HG03571 (cell line): ENCODE results near the gene MAZ.
A peak's percentile ranks its signal among the peaks of the same experiment; 100 is the strongest.
"Not testable (repeated sequence)": the region's sequence is repeated elsewhere in the genome, so short reads cannot be mapped to it uniquely, and the experiment has no call there.

ENCODE experiments used
- ATAC-seq: cut with Tn5 transposase; IDR thresholded peaks from one replicate; pipeline ENCODE4 v1.9.1; 2021; ENCODE audit not compliant: unreplicated experiment

MAZ gene

DNA sequence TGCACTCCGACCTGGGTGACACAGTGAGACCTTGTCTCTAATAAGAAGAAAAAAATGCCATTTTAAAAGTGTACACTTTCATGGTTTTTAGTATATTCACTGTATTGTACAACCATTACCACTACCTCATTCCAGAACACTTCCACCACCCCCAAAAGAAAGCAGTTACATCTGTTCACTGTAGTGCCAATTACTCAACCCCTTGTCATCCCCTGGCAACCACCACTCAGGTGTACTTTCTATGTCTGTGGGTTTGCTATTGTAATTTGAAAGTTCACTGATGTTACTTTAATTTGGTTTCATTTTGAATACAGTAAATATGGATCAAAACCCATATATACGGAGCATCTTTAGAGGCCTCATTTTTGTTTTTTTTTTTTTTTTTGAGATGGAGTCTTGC lies 22.2 kb upstream of the MAZ start:
- no peak for ATAC-seq

DNA sequence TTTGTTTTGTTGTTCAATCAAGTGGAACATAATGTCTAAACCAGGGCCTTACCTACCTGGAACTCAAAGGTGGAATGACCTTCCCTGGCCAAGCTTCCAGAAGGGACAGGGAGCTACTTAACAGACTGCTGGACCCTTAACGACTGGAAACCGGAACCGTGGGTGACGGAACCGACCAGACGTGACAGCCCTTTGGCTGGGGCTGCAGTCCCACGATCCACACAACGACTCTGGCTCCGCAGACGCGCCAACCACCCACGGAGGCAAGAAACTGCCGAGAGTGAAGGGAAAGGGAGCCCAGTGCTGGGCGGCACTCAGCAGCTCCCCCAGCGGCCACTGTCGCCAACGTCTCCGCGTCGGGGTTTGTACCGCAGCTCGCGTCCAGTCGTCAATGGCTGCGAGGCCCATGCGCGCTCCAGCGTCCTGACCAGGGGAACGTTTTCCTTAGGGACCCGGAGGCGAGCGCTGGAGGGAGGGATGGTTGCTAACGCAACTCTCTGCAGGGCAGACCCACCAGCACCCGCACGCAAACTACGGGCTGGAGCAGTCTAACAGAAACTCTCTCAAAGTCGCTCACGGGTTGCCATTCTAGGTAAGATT lies 21.3 kb upstream of the MAZ start:
- ATAC-seq, result no peak

DNA sequence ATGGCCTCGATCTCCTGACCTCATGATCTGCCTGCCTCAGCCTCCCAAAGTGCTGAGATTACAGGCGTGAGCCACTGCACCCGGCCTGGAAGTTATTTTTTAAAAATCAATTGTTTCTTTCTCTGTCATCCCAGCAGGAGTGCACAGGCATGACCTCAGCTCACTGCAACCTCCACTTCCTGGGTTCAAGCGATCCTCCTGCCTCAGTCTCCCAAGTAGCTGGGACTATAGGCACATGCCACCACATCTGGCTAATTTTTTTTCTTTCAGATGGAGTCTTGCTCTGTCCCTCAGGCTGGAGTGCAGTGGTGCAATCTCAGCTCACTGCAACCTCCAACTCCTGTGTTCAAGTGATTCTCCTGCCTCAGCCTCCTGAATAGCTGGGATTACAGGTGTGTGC lies 19.2 kb upstream of the MAZ start:
- not testable (repeated sequence) for ATAC-seq

DNA sequence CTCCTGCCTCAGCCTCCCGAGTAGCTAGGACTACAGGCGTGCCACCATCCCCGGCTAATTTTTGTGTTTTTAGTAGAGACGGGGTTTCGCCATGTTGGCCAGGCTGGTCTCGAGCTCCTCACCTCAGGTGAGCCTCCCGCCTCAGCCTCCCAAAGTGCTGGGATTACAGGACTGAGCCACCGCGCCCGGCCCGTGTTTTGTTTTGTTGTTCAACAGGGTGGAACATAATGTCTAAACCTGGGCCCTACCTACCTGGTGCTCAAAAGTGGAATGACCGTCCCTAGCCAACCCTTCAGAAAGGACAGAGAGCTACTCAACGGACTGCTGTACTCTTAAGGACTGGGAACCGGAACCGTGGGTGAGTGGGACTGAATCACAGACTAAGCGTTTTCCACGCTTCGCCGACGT lies 16.6 kb upstream of the MAZ start:
- ATAC-seq, result no peak

DNA sequence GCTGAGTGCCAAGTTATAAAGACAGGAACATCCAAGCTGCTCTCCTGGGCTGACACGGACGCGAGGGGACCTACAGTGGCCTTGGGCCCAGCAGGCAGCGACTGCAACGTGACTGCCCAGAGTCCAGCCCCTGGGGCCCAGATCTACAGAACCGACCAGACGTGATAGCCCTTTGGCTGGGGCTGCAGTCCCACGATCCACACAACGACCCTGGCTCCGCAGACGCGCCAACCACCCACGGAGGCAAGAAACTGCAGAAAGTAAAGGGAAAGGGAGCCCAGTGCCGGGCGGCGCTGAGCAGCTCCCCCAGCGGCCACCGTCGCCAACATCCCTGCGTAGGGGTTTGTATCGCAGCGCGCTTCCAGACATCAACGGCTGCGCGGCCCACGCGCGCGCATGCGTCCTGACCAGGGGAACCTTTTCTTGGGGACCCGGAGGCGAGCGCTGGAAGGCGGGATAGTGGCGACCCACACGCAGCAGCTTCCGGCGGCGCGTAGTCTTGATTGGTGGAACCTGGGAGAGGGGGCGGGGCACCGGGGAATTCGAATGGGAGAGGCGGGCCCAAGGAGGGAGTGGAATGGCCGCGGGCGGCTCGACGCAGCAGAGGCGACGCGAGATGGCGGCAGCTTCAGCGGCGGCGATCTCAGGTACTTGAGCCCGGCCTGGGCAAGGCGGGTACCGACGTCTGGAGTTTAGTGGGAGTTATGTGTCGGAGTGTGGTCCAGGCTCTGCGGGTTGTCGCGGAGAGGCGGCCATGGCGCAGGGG lies 16.0 kb upstream of the MAZ start, which contains the start of gene KIF22:
TSS of gene KIF22 (plus strand) at position 569 of the 766 bp plus-strand sequence. CDS start at position 578, 9 bp downstream.
- peak; percentile 86 for ATAC-seq

DNA sequence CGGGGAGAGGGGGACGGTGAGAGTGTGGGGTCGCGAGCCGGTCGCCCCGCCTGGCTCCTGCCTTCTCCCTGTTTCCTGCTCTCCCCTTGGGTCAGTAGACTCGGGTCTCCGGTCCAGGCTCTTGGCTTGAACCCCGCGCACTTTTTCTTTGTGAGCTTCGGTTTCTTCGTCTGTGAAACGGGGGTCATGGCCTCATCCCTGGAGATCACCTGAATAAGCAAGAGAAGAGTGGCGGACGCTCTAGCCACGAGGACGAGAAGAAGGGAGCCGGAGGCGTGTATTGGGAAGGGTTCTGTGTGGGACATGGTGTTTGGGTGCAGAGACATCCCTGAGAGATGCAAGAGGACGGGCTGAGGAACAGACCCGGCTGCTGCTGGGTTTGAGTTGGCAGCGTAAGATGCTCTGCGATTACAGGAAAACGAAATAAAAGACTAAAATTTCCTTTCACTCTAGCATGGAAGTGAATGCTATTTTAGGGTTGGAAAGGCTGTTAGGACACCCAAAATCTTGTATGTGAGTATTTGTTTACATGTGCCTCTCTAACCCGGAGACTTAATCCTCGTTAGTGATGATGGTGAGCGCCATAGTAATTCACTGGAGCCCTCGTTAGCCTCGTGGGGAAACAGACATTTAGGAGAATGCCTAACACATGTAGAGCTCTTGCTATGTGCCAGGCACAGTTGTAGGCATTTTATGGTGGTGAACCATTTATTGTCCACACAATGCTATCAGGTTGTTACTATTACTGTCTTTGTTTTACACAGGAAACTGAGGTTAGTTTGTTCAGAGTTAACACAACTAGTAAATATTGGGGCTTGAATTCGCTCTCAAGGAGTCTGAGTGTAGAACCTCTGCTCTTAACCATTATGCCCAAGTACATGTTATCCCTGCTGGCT lies 15.1 kb upstream of the MAZ start:
- ATAC-seq, result no peak

DNA sequence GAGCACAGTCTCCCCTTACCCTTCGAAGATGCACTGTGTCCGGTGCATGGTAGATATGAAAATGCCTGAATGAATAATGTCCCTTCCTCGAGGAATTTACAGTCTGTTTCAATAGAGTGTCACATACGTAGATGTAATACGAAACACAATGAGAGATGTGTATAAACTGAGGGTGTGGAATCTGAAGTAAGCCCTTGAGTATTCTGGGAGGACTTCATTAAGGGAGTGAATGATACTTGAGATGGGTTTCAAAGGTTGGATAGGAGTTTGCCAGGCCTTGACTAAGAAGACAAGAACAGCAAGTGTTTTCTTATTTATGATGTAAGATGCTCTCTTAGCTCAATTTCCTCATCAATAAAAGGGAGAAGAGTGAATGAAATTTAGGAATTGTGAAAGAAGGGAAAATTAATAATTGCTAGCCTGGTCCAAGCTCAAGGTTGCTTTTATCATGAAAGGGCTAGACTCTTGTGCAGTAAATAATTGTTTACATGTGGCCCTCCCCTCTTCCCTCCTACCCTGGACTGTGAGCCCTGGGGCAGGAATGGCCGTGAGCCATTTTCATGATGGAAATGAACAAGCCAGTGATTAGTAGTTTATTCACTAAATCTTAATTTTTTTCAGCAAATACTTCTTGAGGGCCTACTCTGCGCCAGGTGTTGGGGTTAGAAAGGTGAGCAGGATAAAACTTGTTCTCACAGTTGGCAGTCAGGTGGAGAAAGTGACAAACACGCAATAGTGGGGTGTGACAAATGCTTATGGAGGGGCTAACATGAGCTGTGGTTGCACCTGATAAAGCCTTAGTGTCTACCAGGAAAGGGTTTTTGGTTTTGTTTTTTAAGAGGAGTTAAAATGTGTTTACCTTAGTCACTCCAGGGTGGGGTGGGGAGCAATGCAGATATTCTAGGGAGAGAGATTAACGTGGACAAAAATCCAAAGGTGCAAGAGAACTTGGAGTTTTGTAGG lies 14.2 kb upstream of the MAZ start:
- no peak for ATAC-seq

DNA sequence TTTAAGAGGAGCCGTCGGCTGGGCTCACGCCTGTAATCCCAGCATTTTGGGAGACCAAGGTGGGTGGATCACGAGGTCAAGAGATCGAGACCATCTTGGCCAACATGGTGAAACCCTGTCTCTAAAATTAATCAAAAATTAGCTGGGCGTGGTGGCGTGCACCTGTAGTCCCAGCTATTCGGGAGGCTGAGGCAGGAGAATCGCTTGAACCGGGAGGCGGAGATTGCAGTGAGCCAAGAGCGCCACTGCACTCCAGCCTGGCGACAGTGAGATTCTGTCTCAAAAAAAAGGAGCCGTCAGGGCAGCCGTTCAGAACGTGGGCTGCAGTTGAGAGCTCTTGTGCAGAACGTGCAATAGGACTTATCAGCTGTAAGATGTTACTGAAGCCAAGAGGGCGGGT lies 13.2 kb upstream of the MAZ start:
- ATAC-seq, result not testable (repeated sequence)

DNA sequence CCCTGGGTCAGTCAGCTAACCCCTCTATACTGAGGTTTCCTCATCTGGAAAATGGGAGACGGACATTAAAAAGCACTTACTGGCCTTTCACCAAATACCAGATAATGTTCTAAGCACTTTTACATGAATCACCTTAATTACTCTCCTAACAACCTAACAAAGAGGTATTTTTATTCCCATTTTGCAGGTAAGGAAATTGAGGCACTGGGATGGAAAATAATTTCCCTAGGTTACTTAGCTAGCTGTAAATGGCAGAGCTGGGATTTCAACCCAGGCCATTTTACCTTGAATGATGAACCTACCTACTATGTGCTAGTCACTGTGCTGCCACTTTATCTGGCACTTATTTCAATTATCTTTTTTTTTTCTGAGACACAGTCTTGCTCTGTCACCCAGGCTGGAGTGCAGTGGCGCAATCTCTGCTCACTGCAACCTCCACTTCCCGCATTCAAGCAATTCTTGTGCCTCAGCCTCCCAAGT lies 12.1 kb upstream of the MAZ start:
- no peak for ATAC-seq

DNA sequence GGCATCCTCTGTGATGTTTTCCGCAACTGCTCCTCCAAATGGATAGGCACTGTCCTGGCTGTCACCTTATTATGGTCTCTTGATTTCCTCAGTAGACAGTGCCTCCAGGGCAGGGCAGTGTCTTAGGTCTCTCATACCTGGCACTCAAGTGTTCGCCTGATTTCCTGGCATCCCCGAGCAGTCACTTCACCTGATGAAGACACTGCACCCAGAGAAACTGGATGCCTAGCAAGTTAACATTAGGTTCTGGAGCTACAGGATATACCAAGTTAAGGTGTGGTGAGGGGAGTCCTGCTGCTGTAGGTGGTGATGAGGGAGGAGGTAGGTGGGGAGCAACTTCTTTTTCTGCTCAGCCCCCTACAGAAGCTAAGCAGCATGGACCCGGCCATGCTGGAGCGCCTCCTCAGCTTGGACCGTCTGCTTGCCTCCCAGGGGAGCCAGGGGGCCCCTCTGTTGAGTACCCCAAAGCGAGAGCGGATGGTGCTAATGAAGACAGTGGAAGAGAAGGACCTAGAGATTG lies 3.9 kb upstream of the MAZ start:
- ATAC-seq, result no peak

DNA sequence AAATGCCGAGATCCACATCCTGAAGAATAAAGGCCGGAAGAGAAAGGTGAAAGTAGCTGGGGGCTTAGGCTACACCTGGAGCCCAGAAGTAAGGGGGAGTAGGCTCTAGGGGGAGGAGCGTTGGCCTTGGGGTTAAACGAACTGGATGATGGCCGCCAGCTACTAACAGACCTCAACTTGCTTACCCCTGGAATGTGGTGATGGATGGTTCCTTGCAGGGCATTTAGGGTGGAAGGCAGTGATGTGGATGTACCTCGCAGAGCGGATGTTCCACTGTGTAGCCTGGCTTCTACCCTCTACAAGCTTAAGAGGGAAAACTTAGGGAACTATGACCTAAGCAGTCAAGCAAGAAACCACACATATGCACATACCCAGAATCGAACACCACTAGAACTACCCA lies 2.3 kb upstream of the MAZ start:
- ATAC-seq, result no peak

DNA sequence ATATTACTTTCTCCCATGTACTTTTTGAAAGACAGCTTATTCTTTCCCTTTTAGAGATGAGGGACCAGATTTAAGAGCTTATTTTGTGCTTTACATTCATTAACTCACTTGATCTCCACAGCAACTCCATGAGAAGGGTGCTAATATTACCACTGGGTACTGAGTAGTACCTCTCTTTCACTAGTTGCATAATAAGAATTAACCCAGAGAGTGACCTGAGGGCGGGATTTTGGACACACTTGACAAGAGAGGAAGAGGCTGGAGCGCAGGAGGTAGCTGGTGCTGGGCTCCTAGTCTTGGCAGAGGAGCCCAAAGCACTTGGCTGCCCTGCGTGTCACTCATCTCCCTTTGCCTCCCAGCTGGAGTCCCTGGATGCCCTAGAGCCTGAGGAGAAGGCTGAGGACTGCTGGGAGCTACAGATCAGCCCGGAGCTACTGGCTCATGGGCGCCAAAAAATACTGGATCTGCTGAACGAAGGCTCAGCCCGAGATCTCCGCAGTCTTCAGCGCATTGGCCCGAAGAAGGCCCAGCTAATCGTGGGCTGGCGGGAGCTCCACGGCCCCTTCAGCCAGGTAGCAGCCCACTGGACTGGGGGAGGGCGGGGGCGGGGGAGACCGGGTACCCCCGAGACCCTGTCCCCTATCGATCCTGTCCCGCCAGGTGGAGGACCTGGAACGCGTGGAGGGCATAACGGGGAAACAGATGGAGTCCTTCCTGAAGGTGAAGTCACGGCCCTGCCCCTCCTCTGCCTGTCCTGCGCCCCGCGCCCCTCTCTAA lies 1.7 kb upstream of the MAZ start:
- no peak for ATAC-seq

DNA sequence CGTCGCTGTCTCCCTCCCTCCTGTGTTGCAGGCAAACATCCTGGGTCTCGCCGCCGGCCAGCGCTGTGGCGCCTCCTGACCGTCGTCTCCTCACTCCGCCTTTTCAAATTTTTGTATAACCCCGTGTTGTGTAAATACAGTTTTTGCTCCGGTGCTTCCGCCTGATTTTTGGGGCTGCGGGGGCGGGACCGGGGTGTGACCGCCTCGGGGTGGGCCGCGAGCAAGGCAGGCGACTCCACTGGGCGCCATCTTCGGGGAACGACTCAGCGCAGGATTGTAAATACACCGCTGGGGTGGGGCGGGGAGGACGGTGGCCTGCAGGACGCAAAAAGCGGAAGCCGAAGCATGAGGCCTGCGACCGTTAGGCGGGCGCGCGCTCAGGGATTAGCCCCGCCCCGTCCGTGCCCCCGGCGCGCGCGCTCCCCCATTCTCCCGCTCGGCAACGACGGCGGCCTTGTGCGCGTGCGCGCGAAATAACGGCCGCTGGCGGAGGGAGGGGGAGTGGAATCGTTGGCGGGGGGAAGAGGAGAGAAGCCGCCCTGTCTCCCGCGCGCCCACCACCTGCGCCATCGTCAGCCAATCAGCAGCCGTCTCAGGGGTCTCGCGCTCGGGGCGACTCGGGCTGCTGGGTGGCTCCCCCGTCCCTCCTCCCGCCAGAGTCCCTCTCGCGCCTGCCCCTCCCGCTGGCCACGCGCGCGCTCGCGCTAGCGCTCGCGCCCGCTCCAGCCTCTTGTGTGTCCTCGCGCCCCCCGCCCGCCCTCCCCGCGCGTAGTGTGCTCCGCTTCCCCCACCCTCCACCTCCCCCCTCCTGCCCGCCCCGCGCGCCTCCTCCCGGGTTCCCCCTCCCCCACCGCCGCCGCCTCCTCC lies 864 bp upstream of the MAZ start:
- peak; percentile 46 for ATAC-seq

DNA sequence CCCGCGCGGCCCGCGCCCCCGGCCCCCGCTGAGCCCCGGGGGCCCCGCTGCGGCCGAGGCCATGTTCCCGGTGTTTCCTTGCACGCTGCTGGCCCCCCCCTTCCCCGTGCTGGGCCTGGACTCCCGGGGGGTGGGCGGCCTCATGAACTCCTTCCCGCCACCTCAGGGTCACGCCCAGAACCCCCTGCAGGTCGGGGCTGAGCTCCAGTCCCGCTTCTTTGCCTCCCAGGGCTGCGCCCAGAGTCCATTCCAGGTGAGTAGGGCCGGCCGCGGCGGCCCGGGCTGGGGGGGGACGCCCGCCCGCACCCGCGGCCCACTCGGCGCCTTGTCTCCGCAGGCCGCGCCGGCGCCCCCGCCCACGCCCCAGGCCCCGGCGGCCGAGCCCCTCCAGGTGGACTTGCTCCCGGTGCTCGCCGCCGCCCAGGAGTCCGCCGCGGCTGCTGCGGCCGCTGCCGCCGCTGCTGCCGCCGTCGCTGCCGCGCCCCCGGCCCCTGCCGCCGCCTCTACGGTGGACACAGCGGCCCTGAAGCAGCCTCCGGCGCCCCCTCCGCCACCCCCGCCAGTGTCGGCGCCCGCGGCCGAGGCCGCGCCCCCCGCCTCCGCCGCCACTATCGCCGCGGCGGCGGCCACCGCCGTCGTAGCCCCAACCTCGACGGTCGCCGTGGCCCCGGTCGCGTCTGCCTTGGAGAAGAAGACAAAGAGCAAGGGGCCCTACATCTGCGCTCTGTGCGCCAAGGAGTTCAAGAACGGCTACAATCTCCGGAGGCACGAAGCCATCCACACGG lies 504 bp downstream of the MAZ start:
- ATAC-seq, result no peak

DNA sequence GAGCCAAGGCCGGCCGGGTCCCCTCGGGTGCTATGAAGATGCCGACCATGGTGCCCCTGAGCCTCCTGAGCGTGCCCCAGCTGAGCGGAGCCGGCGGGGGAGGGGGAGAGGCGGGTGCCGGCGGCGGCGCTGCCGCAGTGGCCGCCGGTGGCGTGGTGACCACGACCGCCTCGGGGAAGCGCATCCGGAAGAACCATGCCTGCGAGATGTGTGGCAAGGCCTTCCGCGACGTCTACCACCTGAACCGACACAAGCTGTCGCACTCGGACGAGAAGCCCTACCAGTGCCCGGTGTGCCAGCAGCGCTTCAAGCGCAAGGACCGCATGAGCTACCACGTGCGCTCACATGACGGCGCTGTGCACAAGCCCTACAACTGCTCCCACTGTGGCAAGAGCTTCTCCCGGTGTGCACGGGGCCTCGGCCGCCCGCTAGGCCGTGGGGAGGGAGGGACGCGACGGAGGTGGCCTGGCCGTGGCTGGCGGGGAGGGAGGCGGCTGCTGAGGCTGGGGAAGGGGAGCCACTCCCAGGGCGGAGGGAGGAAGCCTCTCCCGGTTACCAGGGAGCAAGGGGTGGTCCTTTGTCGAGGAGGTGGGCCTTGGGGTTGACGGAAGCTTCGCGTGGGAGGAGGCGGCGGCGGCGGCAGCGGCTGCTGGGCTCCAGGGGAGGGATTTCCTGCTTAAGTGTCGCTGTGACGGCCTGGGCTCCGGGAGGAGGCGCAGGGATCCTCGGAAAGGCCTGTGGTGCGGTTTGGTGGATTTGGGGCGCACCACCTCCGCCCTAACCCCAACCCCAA lies 1.3 kb downstream of the MAZ start:
- no peak for ATAC-seq

DNA sequence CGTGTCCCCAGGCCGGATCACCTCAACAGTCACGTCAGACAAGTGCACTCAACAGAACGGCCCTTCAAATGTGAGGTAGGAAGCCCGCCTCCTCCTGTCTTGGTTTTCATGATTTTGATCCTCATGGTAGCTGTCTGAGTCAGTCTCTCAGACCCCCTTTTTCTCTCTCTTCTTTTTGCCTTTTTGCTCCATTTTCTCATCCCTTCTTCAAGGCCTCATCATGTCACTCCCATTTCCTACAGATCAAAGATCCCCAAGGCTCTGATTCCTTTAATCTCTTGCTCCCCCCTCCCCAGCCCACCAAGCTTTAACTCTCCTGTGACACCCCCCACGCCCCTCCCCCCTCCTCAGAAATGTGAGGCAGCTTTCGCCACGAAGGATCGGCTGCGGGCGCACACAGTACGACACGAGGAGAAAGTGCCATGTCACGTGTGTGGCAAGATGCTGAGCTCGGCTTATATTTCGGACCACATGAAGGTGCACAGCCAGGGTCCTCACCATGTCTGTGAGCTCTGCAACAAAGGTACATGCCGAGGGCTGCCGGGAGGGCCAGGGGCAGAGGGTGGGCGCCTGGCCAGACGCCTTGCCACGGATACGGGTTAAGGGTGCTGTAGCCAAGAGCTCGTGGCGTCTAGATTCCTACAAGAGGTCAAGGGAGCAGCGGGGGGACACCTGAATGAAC lies 2.0 kb downstream of the MAZ start:
- no peak for ATAC-seq
